ENCODE measurements around the gene UBALD1.

UBALD1 gene

GRCh38 chr16:4646773-4647643, 32.3 kb upstream of the UBALD1 start:
- DNase-seq (ENCODE audit: low read depth in 2 of 2), result no peak

DNA sequence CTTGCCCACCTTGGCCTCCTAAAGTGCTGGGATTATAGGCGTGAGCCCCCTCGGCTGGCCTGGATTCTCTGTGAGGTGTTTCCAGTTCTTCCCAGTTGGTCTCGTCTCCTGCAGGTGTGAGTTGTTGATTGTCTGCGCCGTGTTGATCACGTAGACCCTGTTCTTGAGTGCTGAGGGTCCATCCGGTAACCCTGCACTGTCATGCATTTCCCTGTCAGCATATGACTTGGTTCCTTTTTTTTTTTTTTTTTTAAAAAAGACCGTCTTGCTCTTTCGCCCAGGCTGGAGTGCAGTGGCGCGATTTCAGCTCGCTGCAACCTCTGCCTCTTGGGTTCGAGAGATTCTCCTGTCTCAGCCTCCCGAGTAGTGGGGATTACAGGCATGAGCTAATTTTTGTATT, 27.2 kb upstream of the UBALD1 start:
- DNase-seq (ENCODE audit: low read depth in 2 of 2), result no peak

GRCh38 chr16:4641306-4641687, 26.6 kb upstream of the UBALD1 start:
- no peak for DNase-seq (ENCODE audit: low read depth in 2 of 2)

DNA sequence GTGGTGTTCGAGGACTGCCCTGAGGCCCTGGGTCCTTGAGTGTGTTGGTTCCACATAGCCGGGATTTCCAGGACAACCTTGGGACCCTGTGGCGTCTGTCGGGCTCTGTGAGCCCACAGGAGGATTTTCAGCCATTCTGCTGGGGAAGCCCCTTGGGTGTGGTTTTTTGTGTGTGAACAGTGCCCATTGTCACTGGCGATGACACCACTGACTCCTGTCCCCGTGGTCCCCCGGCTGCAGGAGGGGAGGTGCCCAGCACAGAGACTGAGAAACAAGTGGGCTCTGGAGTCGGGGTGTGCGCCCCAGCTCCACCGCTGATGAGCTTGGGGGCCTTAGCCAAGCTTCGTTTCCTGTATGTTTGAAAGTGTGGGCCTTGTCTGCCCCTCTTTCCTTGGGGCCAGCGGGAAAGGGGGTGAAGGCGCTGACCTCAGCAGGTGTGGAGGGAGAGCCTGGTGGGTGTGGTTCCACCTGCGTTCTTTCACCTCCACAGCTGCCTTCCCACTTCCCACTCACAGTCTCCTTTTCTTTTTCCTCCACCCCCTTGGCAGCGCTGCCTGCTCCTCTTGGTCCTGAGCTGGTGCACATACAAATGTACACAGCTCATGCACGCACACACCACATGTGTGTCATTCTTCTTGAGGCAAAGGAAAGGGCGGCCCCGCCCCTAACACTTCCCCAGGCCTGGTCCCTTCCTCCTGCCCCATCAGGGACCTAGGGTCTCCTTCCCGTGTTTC, 26.1 kb upstream of the UBALD1 start:
- DNase-seq (ENCODE audit: low read depth in 2 of 2), result no peak

DNA sequence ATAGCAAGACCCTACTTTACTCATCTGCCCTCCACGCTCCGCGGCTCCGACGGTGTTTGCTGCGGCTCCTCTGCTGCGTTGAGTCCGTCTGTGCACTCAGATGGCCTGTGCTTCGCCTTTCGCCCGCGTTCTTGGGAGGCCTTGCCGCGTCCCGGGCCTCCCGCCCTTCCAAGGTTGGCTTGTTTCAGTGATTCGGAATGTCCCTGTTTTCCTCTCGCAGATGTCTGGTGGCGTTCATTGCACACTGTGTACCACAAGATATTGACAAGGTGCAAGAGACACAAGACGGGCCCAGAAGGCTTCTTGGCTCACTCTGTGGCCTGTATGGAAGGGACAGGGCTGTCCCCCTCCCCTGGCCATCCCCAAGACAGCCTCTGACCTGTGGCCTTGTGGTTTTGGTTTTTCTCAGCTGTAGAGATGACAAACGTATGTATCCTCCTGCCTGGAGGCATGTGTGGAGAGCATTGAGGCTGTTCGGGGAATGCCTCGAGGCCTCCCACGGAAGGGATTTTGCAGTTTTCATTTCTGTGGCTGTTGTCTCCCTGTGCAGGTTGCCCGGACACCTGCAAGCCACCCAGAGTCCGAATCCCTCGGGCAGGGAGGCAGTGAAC, 25.3 kb upstream of the UBALD1 start:
- no peak for DNase-seq (ENCODE audit: low read depth in 2 of 2)

GRCh38 chr16:4637501-4638166, 22.9 kb upstream of the UBALD1 start:
- DNase-seq (ENCODE audit: low read depth in 2 of 2), result no peak

- DNase-seq (ENCODE audit: low read depth in 2 of 2), result no peak
These were observed 21.5 kb upstream of the UBALD1 start for GRCh38 chr16:4636196-4636595.

DNA sequence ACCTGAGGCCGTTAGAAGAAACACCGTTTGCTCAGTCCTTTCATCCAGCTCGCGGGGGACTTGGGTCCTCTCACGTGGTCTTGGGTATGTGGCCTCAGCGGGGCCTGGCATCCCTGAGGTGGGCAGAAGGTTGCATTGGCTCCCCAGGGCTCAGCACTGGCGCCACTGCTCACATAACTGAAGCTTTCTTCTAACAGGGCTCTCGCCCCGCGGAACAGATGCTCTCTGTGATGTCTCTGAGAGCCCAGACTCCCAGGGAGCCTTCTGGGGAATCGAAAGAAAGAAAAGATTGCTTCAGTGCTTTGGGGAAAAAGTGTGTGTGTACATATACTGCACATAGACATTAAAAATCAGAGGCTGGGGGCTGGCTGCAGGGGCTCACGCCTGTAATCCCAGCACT, 20.1 kb upstream of the UBALD1 start:
- DNase-seq (ENCODE audit: low read depth in 2 of 2), result no peak

DNA sequence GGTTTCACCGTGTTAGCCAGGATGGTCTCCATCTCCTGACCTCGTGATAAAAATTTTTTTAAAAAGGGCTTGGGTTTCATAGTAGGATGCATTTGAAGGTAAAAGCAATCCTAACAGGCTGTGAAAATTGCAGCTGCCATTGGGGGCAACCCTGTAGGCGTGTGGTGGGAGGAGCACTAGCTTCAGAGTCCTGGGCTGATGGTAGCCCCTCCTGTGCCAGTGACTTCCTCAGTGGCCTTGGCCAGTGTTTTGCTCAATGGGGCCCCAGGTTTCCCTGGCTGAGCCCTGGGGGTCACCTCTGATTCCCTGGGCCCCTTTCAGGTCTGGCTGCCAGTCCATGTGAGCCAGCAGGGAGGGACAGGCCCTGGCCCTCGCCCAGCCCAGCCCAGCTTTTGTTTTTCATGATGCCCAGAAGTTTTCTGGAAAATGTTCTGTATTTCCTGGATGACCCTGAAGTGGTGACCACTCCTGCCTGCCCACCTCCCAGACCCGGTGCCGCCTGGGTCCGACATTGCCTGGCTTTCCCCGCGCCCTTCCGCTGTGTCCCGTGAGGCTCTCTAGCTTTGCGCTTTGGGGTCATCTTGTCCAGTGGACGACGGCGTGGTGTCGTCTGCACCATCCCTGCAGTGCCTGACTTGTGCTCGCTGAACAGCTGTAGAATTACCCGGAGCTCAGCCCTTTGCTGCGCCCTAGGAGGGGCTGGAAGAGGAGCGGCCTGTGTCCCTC, 19.4 kb upstream of the UBALD1 start:
- no peak for DNase-seq (ENCODE audit: low read depth in 2 of 2)

DNA sequence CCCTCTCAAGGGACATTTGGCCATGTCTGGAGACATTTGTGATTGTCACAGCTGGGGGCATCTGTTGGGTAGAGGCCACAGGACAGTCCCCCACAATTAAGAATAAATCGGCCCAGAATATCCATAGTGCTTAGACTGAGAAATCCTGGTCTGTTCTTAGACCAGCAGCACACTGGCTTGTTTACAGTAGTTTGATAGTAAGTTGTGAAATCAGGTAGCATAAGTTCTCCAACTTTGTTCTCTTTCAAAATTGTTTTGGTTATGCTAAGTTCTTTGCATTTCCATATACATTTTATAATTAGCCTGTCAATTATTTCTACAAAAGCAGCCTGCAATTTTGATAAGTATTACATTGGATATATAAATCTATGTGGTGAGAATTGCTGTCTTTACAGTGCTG, 16.8 kb upstream of the UBALD1 start:
- DNase-seq (ENCODE audit: low read depth in 2 of 2), result no peak

DNA sequence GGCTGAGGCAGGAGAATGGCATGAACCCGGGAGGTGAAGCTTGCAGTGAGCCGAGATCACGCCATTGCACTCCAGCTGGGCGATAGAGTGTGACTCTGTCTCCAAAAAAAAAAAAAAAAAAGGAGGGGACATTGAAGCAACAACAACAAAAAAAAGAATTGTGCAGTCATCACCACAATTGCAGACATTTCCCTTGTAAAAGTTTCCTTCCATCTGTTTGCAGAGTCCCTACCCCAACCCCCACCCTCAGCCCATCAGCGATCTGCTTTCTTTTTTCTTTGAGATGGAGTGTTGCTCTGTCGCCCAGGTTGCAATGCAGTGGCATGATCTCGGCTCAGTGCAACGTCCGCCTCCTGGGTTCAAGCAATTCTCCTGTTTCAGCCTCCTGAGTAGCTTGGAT, 13.6 kb upstream of the UBALD1 start:
- DNase-seq (ENCODE audit: low read depth in 2 of 2), result no peak

DNA sequence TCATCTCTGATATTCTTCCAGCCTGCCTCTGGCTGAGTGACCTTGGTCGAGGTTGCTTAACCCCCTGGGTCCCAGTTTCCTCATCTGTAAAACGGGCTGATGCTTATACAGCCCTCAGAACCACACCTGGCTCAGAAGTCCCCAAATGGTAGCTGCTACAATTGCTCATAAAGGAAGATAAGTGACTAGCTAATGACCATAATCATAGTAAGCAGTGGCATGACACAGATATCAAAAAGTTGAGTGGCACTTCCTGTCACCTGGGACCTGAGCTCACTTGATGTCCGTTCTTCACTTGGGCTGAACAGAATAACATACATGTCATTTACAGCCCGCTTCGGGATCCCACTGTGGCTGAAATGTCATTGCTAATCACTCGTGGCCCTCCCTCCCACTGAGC, 11.7 kb upstream of the UBALD1 start:
- no peak for DNase-seq (ENCODE audit: low read depth in 2 of 2)

- DNase-seq (ENCODE audit: low read depth in 2 of 2), result no peak
These were observed 11.0 kb upstream of the UBALD1 start for GRCh38 chr16:4625560-4626159.

GRCh38 chr16:4624827-4625559, 10.3 kb upstream of the UBALD1 start:
- DNase-seq (ENCODE audit: low read depth in 2 of 2), result peak; percentile 29 to 74

GRCh38 chr16:4624015-4624826, 9.5 kb upstream of the UBALD1 start, which contains the start of gene MGRN1:
Gene MGRN1 (plus strand): TSS chr16:4624826. CDS start chr16:4624961, 135 bp downstream.
- peak; percentile 86 to 89 for DNase-seq (ENCODE audit: low read depth in 2 of 2)

- DNase-seq (ENCODE audit: low read depth in 2 of 2), result no peak
These were observed 8.9 kb upstream of the UBALD1 start for GRCh38 chr16:4623593-4623992.

DNA sequence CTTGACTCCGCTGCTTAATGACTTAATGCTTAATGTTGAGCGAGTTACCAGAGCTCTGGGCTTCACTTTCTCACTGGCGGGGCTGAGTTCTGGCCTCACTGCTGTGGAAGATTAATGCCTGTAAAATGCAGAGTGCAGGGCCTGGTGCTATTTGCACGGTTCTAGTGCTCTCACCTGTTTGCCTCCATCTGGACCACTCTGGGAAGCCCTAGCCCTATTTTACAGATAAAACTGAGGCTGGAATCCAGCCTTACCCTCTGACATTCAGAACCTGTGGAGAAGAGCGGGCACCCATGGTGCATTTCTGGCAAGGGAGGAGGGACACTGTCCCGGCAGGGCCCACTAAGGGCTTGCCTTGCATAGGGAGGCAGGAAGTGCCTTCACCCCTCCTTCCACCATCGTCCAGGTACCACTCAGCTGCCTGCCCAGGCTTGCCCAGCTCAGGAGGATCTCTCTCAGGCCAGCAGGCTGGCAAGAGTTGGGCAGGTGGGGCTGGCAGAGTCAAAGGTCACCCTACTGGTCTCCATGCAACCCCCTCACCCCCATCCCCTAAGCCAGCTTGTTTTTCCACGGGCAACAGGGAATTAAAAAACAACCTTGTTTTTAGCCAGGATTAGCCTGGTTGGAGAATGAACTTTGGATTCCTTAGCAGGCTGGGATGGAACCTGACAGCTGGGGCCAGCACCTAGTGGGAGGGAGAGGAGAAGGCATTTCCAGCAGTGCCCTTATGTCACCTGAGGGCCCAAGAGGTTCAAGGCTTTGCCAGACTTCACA, 4.1 kb upstream of the UBALD1 start:
- no peak for DNase-seq (ENCODE audit: low read depth in 2 of 2)

- no peak for DNase-seq (ENCODE audit: low read depth in 2 of 2)
These were observed 3.2 kb upstream of the UBALD1 start for GRCh38 chr16:4617880-4618279.

All from stimulated activated CD4-positive, alpha-beta T cell treated with anti-CD3 and anti-CD28 coated beads, Interleukin-12 subunit alpha, Interleukin-12 subunit beta, amount 100 ng/mL, for 24 hours (primary cell).